NT2/D1 (cell line): ENCODE results near the gene SLC37A1.

ENCODE experiments used
- YY1 ChIP-seq: IDR thresholded peaks from 2 replicates; pipeline ENCODE4 v1.6.1; 2011; ENCODE audit not compliant: insufficient read length, insufficient read depth
- ZNF274 ChIP-seq: IDR thresholded peaks from 2 replicates; pipeline ENCODE4 v1.6.1; 2011; ENCODE audit warnings: mild to moderate bottlenecking, low read depth, low read length

GRCh38 chr21:42563686-42564085, 50.0 kb downstream of the SLC37A1 start:
- TF ChIP-seq ZNF274 (no peak), YY1 (no peak)
